Spleen (tissue), 11 donors: Measurements from ENCODE around the gene MRPS10. TPM values are rescaled to one million over a fixed set of nuclear protein-coding genes. Genes with fewer than 3 reads are reported as not detected.

Experiments used
- DNase-seq: peaks from one replicate; pipeline ENCODE4 v3.0.0-alpha.2; 2020
- H3K27ac ChIP-seq, 8 donors: fragments of 200-600 bp; sonication (generic) in 7 of 8; 1 replicate in 4 of 8; 2 replicates in 4 of 8; pipeline versions ENCODE4 v1.5.0 to v1.8.0; 2016 to 2021; ENCODE audit warnings: inconsistent platforms in 4 of 8, mild to moderate bottlenecking in 4 of 8, moderate library complexity in 1 of 8
- H3K27me3 ChIP-seq, 7 donors: fragments of 200-600 bp; sonication (generic) in 6 of 7; replicated peaks in 1 of 7; 1 replicate in 4 of 7; 2 replicates in 3 of 7; pipeline versions ENCODE4 v1.5.0 to v1.8.0; 2016 to 2021; ENCODE audit warnings: inconsistent platforms in 3 of 7, mild to moderate bottlenecking in 1 of 7
- H3K36me3 ChIP-seq, 6 donors: fragments of 200-600 bp; sonication (generic) in 5 of 6; 1 replicate in 4 of 6; 2 replicates in 2 of 6; pipeline versions ENCODE4 v1.5.0 to v1.8.0; 2016 to 2021; ENCODE audit warnings: inconsistent platforms in 2 of 6
- H3K4me1 ChIP-seq, 6 donors: fragments of 200-600 bp; sonication (generic) in 5 of 6; 1 replicate in 3 of 6; 2 replicates in 3 of 6; pipeline versions ENCODE4 v1.5.0 to v1.8.0; 2016 to 2021; ENCODE audit warnings: inconsistent platforms in 3 of 6
- H3K4me3 ChIP-seq, 8 donors: fragments of 200-600 bp; sonication (generic) in 7 of 8; 1 replicate in 4 of 8; 2 replicates in 4 of 8; pipeline versions ENCODE4 v1.5.0 to v1.8.0; 2016 to 2021; ENCODE audit warnings: inconsistent platforms in 4 of 8, mild to moderate bottlenecking in 4 of 8, moderate library complexity in 2 of 8
- H3K9me3 ChIP-seq, 8 donors: fragments of 200-600 bp; sonication (generic) in 7 of 8; 1 replicate in 4 of 8; 2 replicates in 4 of 8; pipeline versions ENCODE4 v1.5.0 to v1.8.0; 2016 to 2021; ENCODE audit warnings: inconsistent platforms in 4 of 8
- CTCF ChIP-seq, 11 experiments: fragments of 200-600 bp in 7 of 11; fragments of 450-650 bp in 4 of 11; sonication (generic) in 4 of 11; IDR thresholded peaks in 8 of 11; conservative IDR thresholded peaks in 3 of 11; 1 replicate in 7 of 11; 2 replicates in 4 of 11; pipeline versions ENCODE4 v1.4.0 to v1.8.0; 2016 to 2021; ENCODE audit warnings: antibody characterized with exemption in 11 of 11, inconsistent platforms in 4 of 11, mild to moderate bottlenecking in 1 of 11
- POLR2A ChIP-seq, 3 donors: fragments of 450-650 bp; IDR thresholded peaks; one replicate each; pipeline ENCODE4 v1.5.1; 2017; ENCODE audit warnings: antibody characterized with exemption in 3 of 3, mild to moderate bottlenecking in 1 of 3
- POLR2AphosphoS5 ChIP-seq, 3 donors: sonication (generic); formaldehyde crosslinking; IDR thresholded peaks; one replicate each; pipeline ENCODE4 v1.5.1; 2017; ENCODE audit warnings: antibody characterized with exemption in 3 of 3
- WGBS, 5 donors: extraction: QIAGEN DNeasy Blood & Tissue Kit in 3 of 5; methylation state at CpG; one replicate each; pipeline versions ENCODE4 v1.1.5 to v1.1.7; 2013 to 2018; 5-methylcytosine and 5-hydroxymethylcytosine counted together
- intact Hi-C: fragments of 100-400 bp; cut with DNase I; formaldehyde crosslinking; loops from one replicate; pipeline ENCODE4 v1.15.0; 2023; ENCODE audit warnings: low total_unique reads
- polyA plus RNA-seq, 3 donors: library from polyadenylated mRNA; stranded (reverse); fragments of 200-250 nt; gene quantifications; one replicate each; pipeline ENCODE4 v1.2.1, GENCODE V29; 2013
- total RNA-seq, 7 donors: library from RNA; depleted of rRNA in 3 of 7; stranded (reverse); fragments of >200 nt in 3 of 7; fragmentation: NEBNext Ultra II Directional in 4 of 7; extraction: Animal tissue kit (Norgen Biotek cat#: 25700) in 4 of 7; gene quantifications; one replicate each; pipeline versions ENCODE4 v1.1.0 to v1.2.1, GENCODE V29; 2016 to 2021
- donor health status: healthy with polysubstance abuse.
- donor health status: DM: no; HTN: no; CAD: no; lungs with moderate emphysema.
- donor health status: DM: no; HTN: no; CAD: no.
- donor health status: Bipolar disorder and iron deficiency.
- donor health status: healthy.
- donor health status: DM: no; HTN: no; CAD: no.
- donor health status: DM: yes; HTN: yes; CAD: no.

Gene MRPS10
- total and polyA plus RNA-seq, 10 donors, result 17.2 to 32.3 (median 27.0) TPM

GRCh38 chr6:42255050-42255449, 37.4 kb upstream of the MRPS10 start:
- Histone ChIP-seq H3K27ac (peak overlapping the region in 4 of 8 donors; percentile 2 to 61 (median 10)), H3K36me3 (peaks cover 0 to 91% (median 18%) of the 10 kb centered on the region in 6 donors), H3K4me3 (no peak overlapping the region), H3K9me3 (no peaks in the 10 kb centered on the region), H3K4me1 (peaks cover 7 to 69% (median 38%) of the 10 kb centered on the region in 6 donors), H3K27me3 (no peaks in the 10 kb centered on the region)
- WGBS, 5 donors, result 68 to 82% (median 80%) methylated on average over 5 of the region's 5 CpGs
- TF ChIP-seq CTCF (IDR thresholded peaks at IDR 0.05 in 8 of 11, conservative IDR thresholded peaks at IDR 0.05 in 3 of 11), result no peak
- TF ChIP-seq POLR2AphosphoS5 (IDR thresholded peaks at IDR 0.05), result no peak
- TF ChIP-seq POLR2A (IDR thresholded peaks at IDR 0.05), result no peak
- intact Hi-C loops, result no loop called here
- no peak for DNase-seq

GRCh38 chr6:42254505-42254904, 36.8 kb upstream of the MRPS10 start:
- H3K27me3 ChIP-seq, result no peaks in the 10 kb centered on the region
- peak overlapping the region in 3 of 8 donors; percentile 3 to 61 (median 16) for H3K27ac ChIP-seq
- intact Hi-C loops, result no loop called here
- 77 to 89% (median 81%) methylated on average over 8 to 9 of the region's 9 CpGs for WGBS, 5 donors
- H3K4me3 ChIP-seq, result no peak overlapping the region
- TF ChIP-seq POLR2AphosphoS5 (IDR thresholded peaks at IDR 0.05) (no peak), CTCF (IDR thresholded peaks at IDR 0.05 in 8 of 11, conservative IDR thresholded peaks at IDR 0.05 in 3 of 11) (no peak), POLR2A (IDR thresholded peaks at IDR 0.05) (no peak)
- DNase-seq, result no peak
- H3K9me3 ChIP-seq, result no peaks in the 10 kb centered on the region
- H3K36me3 ChIP-seq, result peaks cover 0 to 94% (median 18%) of the 10 kb centered on the region in 6 donors
- H3K4me1 ChIP-seq, result peaks cover 7 to 65% (median 38%) of the 10 kb centered on the region in 6 donors

- TF ChIP-seq CTCF (IDR thresholded peaks at IDR 0.05 in 8 of 11, conservative IDR thresholded peaks at IDR 0.05 in 3 of 11), result no peak
- peak; percentile 12 to 64 (median 60) for TF ChIP-seq POLR2AphosphoS5 (IDR thresholded peaks at IDR 0.05)
- TF ChIP-seq POLR2A (IDR thresholded peaks at IDR 0.05), result no peak
- Histone ChIP-seq H3K36me3 (peaks cover 0 to 92% (median 18%) of the 10 kb centered on the region in 6 donors), H3K27ac (peak overlapping the region in 7 of 8 donors; percentile 24 to 63 (median 52)), H3K4me3 (no peak overlapping the region), H3K27me3 (no peaks in the 10 kb centered on the region), H3K4me1 (peaks cover 7 to 57% (median 28%) of the 10 kb centered on the region in 6 donors), H3K9me3 (no peaks in the 10 kb centered on the region)
- 28 to 42% (median 34%) methylated on average over 9 of the region's 9 CpGs for WGBS, 5 donors
- intact Hi-C loops, result no loop called here
- no peak for DNase-seq
Observed at GRCh38 chr6:42251911-42252637, 34.4 kb upstream of the MRPS10 start.

- 40 to 89% (median 69%) methylated on average over 1 of the region's 1 CpG for WGBS, 5 donors
- no peak for DNase-seq
- Histone ChIP-seq H3K4me1 (peaks cover 7 to 51% (median 25%) of the 10 kb centered on the region in 6 donors), H3K4me3 (no peak overlapping the region), H3K36me3 (peaks cover 0 to 91% (median 18%) of the 10 kb centered on the region in 6 donors), H3K9me3 (no peaks in the 10 kb centered on the region), H3K27ac (peak overlapping the region in 5 of 8 donors; percentile 24 to 63 (median 46)), H3K27me3 (no peaks in the 10 kb centered on the region)
- no peak for TF ChIP-seq CTCF (IDR thresholded peaks at IDR 0.05 in 8 of 11, conservative IDR thresholded peaks at IDR 0.05 in 3 of 11)
- TF ChIP-seq POLR2A (IDR thresholded peaks at IDR 0.05), result no peak
- TF ChIP-seq POLR2AphosphoS5 (IDR thresholded peaks at IDR 0.05), result no peak
- intact Hi-C loops, result no loop called here
Observed at GRCh38 chr6:42251500-42251899, 33.8 kb upstream of the MRPS10 start.
